Neural progenitor cell (in vitro differentiated cells): ENCODE results near the gene SMS. TPM values are rescaled to one million over a fixed set of nuclear protein-coding genes. Genes with fewer than 3 reads are reported as not detected.
"Not testable (repeated sequence)": the region's sequence is repeated elsewhere in the genome, so short reads cannot be mapped to it uniquely, and the experiment has no call there.

Experiments used
- DNase-seq: peaks from one replicate; pipeline ENCODE4 v3.0.0-alpha.2; 2016; ENCODE audit warnings: low spot score
- H2AFZ ChIP-seq: fragments of 200-600 bp; sonication (generic); replicated peaks from 2 replicates; pipeline ENCODE4 v1.6.1; 2016; ENCODE audit warnings: antibody characterized with exemption
- H3F3A ChIP-seq: fragments of 200-600 bp; sonication (generic); 2 replicates; pipeline ENCODE4 v1.6.1; 2016; ENCODE audit warnings: antibody characterized with exemption, low read depth
- H3K27ac ChIP-seq: fragments of 200-600 bp; sonication (generic); 2 replicates; pipeline ENCODE4 v1.5.1; 2016; ENCODE audit warnings: mild to moderate bottlenecking
- H3K27me3 ChIP-seq: fragments of 200-600 bp; sonication (generic); 2 replicates; pipeline ENCODE4 v1.6.1; 2016; ENCODE audit warnings: mild to moderate bottlenecking, moderate library complexity
- H3K36me3 ChIP-seq: fragments of 200-600 bp; sonication (generic); 2 replicates; pipeline ENCODE4 v1.5.1; 2016
- H3K4me1 ChIP-seq: fragments of 200-600 bp; sonication (generic); 2 replicates; pipeline ENCODE4 v1.6.1; 2016; ENCODE audit warnings: mixed run types
- H3K4me2 ChIP-seq: fragments of 200-600 bp; sonication (generic); 2 replicates; pipeline ENCODE4 v1.6.1; 2016
- H3K4me3 ChIP-seq: fragments of 200-600 bp; sonication (generic); 2 replicates; pipeline ENCODE4 v1.5.1; 2016
- H3K79me2 ChIP-seq: fragments of 200-600 bp; sonication (generic); 2 replicates; pipeline ENCODE4 v1.6.1; 2016; ENCODE audit warnings: low read depth
- H3K9ac ChIP-seq: fragments of 200-600 bp; sonication (generic); 2 replicates; pipeline ENCODE4 v1.6.1; 2016
- H3K9me3 ChIP-seq: fragments of 200-600 bp; sonication (generic); 2 replicates; pipeline ENCODE4 v1.5.1; 2016; ENCODE audit warnings: low read depth
- H4K20me1 ChIP-seq: fragments of 200-600 bp; sonication (generic); 2 replicates; pipeline ENCODE4 v1.6.1; 2016; ENCODE audit warnings: low read depth
- H3K27ac Mint-ChIP-seq: 3 replicates; pipeline ENCODE4 v1.8.0; 2021; ENCODE audit warnings: mixed read lengths
- H3K27me3 Mint-ChIP-seq: 2 replicates; pipeline ENCODE4 v1.8.0; 2022; ENCODE audit warnings: low read depth, mild to moderate bottlenecking, inconsistent platforms, moderate library complexity, mixed read lengths; ENCODE audit not compliant: insufficient read depth
- H3K36me3 Mint-ChIP-seq: 3 replicates; pipeline ENCODE4 v1.8.0; 2021; ENCODE audit warnings: mixed read lengths
- H3K4me1 Mint-ChIP-seq: 3 replicates; pipeline ENCODE4 v1.8.0; 2021; ENCODE audit warnings: mixed read lengths
- H3K4me3 Mint-ChIP-seq: 3 replicates; pipeline ENCODE4 v1.8.0; 2021; ENCODE audit warnings: mild to moderate bottlenecking, moderate library complexity, mixed read lengths
- H3K9me3 Mint-ChIP-seq: 3 replicates; pipeline ENCODE4 v1.8.0; 2020; ENCODE audit warnings: mixed read lengths
- CTCF ChIP-seq: fragments of 200-600 bp; sonication (generic); IDR thresholded peaks from 2 replicates; pipeline ENCODE4 v1.5.1; 2017; ENCODE audit warnings: antibody characterized with exemption, mild to moderate bottlenecking
- EZH2 ChIP-seq: fragments of 200-600 bp; sonication (generic); IDR thresholded peaks from 2 replicates; pipeline ENCODE4 v1.6.1; 2017; ENCODE audit warnings: antibody characterized with exemption, mild to moderate bottlenecking, moderate library complexity
- EZH2phosphoT487 ChIP-seq: fragments of 200-600 bp; sonication (generic); IDR thresholded peaks from 2 replicates; pipeline ENCODE4 v1.6.1; 2017; ENCODE audit warnings: antibody characterized with exemption
- total RNA-seq: library from RNA; depleted of rRNA; stranded (reverse); fragments of >200 nt; gene quantifications from 2 replicates; pipeline ENCODE4 v1.2.3, GENCODE V29; 2015; ENCODE audit warnings: low replicate concordance

Gene SMS
- total RNA-seq, 1 donor from 2014 or later: 142 TPM

- Histone ChIP-seq H3K9me3 (no peaks in the 10 kb centered on the region), H3F3A (peaks cover 19% of the 10 kb centered on the region), H4K20me1 (peaks cover 32% of the 10 kb centered on the region), H3K27me3 (no peaks in the 10 kb centered on the region), H3K9ac (no peak overlapping the region), H3K27ac (no peak overlapping the region), H3K4me2 (no peak overlapping the region), H3K4me3 (no peak overlapping the region), H3K36me3 (no peaks in the 10 kb centered on the region), H3K4me1 (peaks cover 27% of the 10 kb centered on the region), H2AFZ (no peak overlapping the region), H3K79me2 (peaks cover 98% of the 10 kb centered on the region)
- Mint-ChIP-seq H3K4me1 (peaks cover 37% of the 10 kb centered on the region), H3K4me3 (no peak overlapping the region), H3K9me3 (peaks cover 26% of the 10 kb centered on the region), H3K36me3 (peaks cover 32% of the 10 kb centered on the region), H3K27me3 (no peaks in the 10 kb centered on the region), H3K27ac (no peak overlapping the region)
- no peak for TF ChIP-seq EZH2phosphoT487
- no peak for TF ChIP-seq CTCF
- TF ChIP-seq EZH2: no peak
- no peak for DNase-seq
Measured at GRCh38 chrX:21949689-21950088, 9.2 kb downstream of the SMS start.

DNA sequence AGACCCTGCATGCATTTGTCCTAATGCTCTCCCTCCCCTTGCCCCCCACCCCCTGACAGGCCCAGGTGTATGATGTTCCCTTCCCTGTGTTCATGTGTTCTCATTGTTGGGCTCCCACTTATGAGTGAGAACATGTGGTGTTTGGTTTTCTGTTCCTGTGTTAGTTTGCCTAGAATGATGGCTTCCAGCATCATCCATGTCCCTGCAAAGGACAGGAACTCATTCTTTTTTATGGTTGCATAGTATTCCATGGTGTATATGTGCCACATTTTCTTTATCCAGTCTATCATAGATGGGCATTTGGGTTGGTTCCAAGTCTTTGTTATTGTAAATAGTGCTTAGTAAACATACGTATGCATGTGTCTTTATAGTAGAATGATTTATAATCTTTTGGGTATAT is 10.0 kb downstream of the SMS start:
- H3F3A ChIP-seq: peaks cover 19% of the 10 kb centered on the region
- H3K36me3 Mint-ChIP-seq: peaks cover 38% of the 10 kb centered on the region
- not testable (repeated sequence) for H3K27me3 ChIP-seq, H3K4me3 ChIP-seq, H3K9me3 ChIP-seq, DNase-seq, H3K4me3 Mint-ChIP-seq, H3K9ac ChIP-seq, H3K4me2 ChIP-seq, H3K27ac Mint-ChIP-seq, H2AFZ ChIP-seq, H3K36me3 ChIP-seq, H3K27ac ChIP-seq, H3K27me3 Mint-ChIP-seq
- H3K9me3 Mint-ChIP-seq: peaks cover 32% of the 10 kb centered on the region
- H4K20me1 ChIP-seq: peaks cover 25% of the 10 kb centered on the region
- H3K4me1 ChIP-seq: peaks cover 27% of the 10 kb centered on the region
- H3K79me2 ChIP-seq: peaks cover 98% of the 10 kb centered on the region
- H3K4me1 Mint-ChIP-seq: peaks cover 32% of the 10 kb centered on the region

GRCh38 chrX:21952624-21953023 is 12.1 kb downstream of the SMS start:
- Histone ChIP-seq H3K27ac (no peak overlapping the region), H3K4me2 (no peak overlapping the region), H3K79me2 (peaks cover 100% of the 10 kb centered on the region), H3K4me3 (no peak overlapping the region), H4K20me1 (peaks cover 6% of the 10 kb centered on the region), H3K27me3 (no peaks in the 10 kb centered on the region), H3F3A (no peaks in the 10 kb centered on the region), H3K9ac (no peak overlapping the region), H3K4me1 (peaks cover 16% of the 10 kb centered on the region), H3K9me3 (no peaks in the 10 kb centered on the region), H2AFZ (no peak overlapping the region), H3K36me3 (no peaks in the 10 kb centered on the region)
- Mint-ChIP-seq H3K36me3 (peaks cover 44% of the 10 kb centered on the region), H3K4me3 (no peak overlapping the region), H3K27ac (no peak overlapping the region), H3K4me1 (peaks cover 12% of the 10 kb centered on the region), H3K9me3 (peaks cover 40% of the 10 kb centered on the region), H3K27me3 (no peaks in the 10 kb centered on the region)
- TF ChIP-seq EZH2: no peak
- TF ChIP-seq CTCF: no peak
- TF ChIP-seq EZH2phosphoT487: no peak
- DNase-seq: no peak

GRCh38 chrX:21953195-21953830 is 12.8 kb downstream of the SMS start:
- not testable (repeated sequence) for H3K4me2 ChIP-seq, H2AFZ ChIP-seq, H3K27ac ChIP-seq, H3K4me3 ChIP-seq, H3K9me3 ChIP-seq, H3K27me3 ChIP-seq, H3K9ac ChIP-seq, H3F3A ChIP-seq, H4K20me1 ChIP-seq, H3K36me3 ChIP-seq, DNase-seq, H3K4me1 Mint-ChIP-seq, H3K27me3 Mint-ChIP-seq
- peaks cover 13% of the 10 kb centered on the region for H3K4me1 ChIP-seq
- peaks cover 100% of the 10 kb centered on the region for H3K79me2 ChIP-seq
- peak overlapping the region; percentile 38 for H3K4me3 Mint-ChIP-seq
- H3K27ac Mint-ChIP-seq: peak overlapping the region; percentile 8
- H3K9me3 Mint-ChIP-seq: peaks cover 45% of the 10 kb centered on the region
- H3K36me3 Mint-ChIP-seq: peaks cover 46% of the 10 kb centered on the region
